HCT116 (cell line): ENCODE measurements around the gene ZBTB16. TPM values are rescaled to one million over a fixed set of nuclear protein-coding genes. Genes with fewer than 3 reads are reported as not detected.

ENCODE experiments used
- ATAC-seq: fragments of 200-7000 bp; cut with Tn5 transposase; 2 replicates; pipeline ENCODE4 v1.9.1; 2020; ENCODE audit warnings: mild to moderate bottlenecking, moderate library complexity
- BruUV-seq: library from RNA; stranded (reverse); fragments of 400-500 nt; replicated peaks from 2 replicates; lab custom pipeline; 2021; lab: Mats Ljungman, UMichigan
- CTCF ChIA-PET: fragments of 300-600 bp; sonication (Branson Sonifier 250); formaldehyde crosslinking; loops from one replicate; lab custom pipeline; 2021; ENCODE audit warnings: antibody characterized with exemption; lab: Charles Lee
- POLR2A ChIA-PET: fragments of 300-600, 350-600 bp; sonication (Branson Sonifier 250); formaldehyde crosslinking; loops from one replicate; lab custom pipeline; 2021; ENCODE audit warnings: antibody characterized with exemption; lab: Charles Lee
- RAD21 ChIA-PET, 2 experiments: fragments of 300-600 bp; sonication (Branson Sonifier 250); formaldehyde crosslinking; loops; one replicate each; lab custom pipeline; 2023; ENCODE audit warnings: low total read pairs in 2 of 2; ENCODE audit not compliant: uncharacterized antibody in 2 of 2, unreplicated experiment in 2 of 2, low non-redundant PET in 1 of 2; lab: Charles Lee
- DNase-seq: peaks from one replicate; pipeline ENCODE4 v3.0.0-alpha.2; 2010; ENCODE audit warnings: low read depth, low spot score
- H2AFZ ChIP-seq: fragments of 200-600 bp; shearing (Covaris generic), sonication (generic); 2 replicates; pipeline ENCODE4 v1.6.1; 2017; ENCODE audit warnings: low read depth, mixed run types, mixed read lengths, antibody characterized with exemption, low read length; ENCODE audit not compliant: poor library complexity, severe bottlenecking
- H3K27ac ChIP-seq: 2 replicates; pipeline ENCODE4 v1.5.1; 2012; ENCODE audit warnings: low read depth, low read length
- H3K27me3 ChIP-seq: fragments of 200-600 bp; sonication (generic); 2 replicates; pipeline ENCODE4 v1.6.1; 2016; ENCODE audit warnings: mixed run types, low read length, mixed read lengths; ENCODE audit not compliant: insufficient read depth
- H3K36me3 ChIP-seq, 2 experiments: fragments of 200-500 bp in 1 of 2; fragments of 200-600 bp in 1 of 2; sonication (Bioruptor generic) in 1 of 2; sonication (generic) in 1 of 2; 2 replicates each; pipeline versions ENCODE4 v1.5.1 to v1.6.1; 2014 to 2016; ENCODE audit warnings: low read length in 2 of 2, inconsistent platforms in 1 of 2, mixed read lengths in 1 of 2, mixed run types in 1 of 2; ENCODE audit not compliant: insufficient read depth in 2 of 2, control insufficient read depth in 1 of 2
- H3K4me1 ChIP-seq, 2 experiments: fragments of 200-600 bp in 1 of 2; sonication (generic) in 1 of 2; 2 replicates each; pipeline versions ENCODE4 v1.5.1 to v1.6.1; 2012 to 2017; ENCODE audit warnings: low read length in 2 of 2, inconsistent platforms in 1 of 2, mild to moderate bottlenecking in 1 of 2, mixed read lengths in 1 of 2, mixed run types in 1 of 2, moderate library complexity in 1 of 2; ENCODE audit not compliant: insufficient read depth in 2 of 2, control insufficient read depth in 1 of 2
- H3K4me2 ChIP-seq: fragments of 200-600 bp; sonication (generic); 2 replicates; pipeline ENCODE4 v1.6.1; 2017; ENCODE audit warnings: mixed run types, low read length, mixed read lengths
- H3K4me3 ChIP-seq, 2 experiments: fragments of 200-600 bp in 1 of 2; sonication (generic) in 1 of 2; replicated peaks in 1 of 2; 2 replicates each; pipeline ENCODE4 v1.5.1; 2011 to 2016; ENCODE audit warnings: low read length in 2 of 2, control low read depth in 1 of 2, low read depth in 1 of 2, mild to moderate bottlenecking in 1 of 2, mixed read lengths in 1 of 2, mixed run types in 1 of 2
- H3K79me2 ChIP-seq: fragments of 200-600 bp; sonication (generic); 2 replicates; pipeline ENCODE4 v1.6.1; 2017; ENCODE audit warnings: mild to moderate bottlenecking, mixed run types, low read length, moderate library complexity, mixed read lengths; ENCODE audit not compliant: insufficient read depth
- H3K9ac ChIP-seq: fragments of 200-600 bp; sonication (generic); 2 replicates; pipeline ENCODE4 v1.6.1; 2016; ENCODE audit warnings: low read length, mixed read lengths
- H3K9me2 ChIP-seq: fragments of 200-600 bp; sonication (generic), shearing (Covaris generic); 2 replicates; pipeline ENCODE4 v1.6.1; 2017; ENCODE audit warnings: mixed run types, mild to moderate bottlenecking, moderate library complexity; ENCODE audit not compliant: insufficient read depth
- H3K9me3 ChIP-seq, 2 experiments: fragments of 200-500 bp in 1 of 2; fragments of 200-600 bp in 1 of 2; sonication (Bioruptor generic) in 1 of 2; sonication (generic) in 1 of 2; 2 replicates each; pipeline ENCODE4 v1.6.1; 2014 to 2017; ENCODE audit warnings: low read length in 2 of 2, mixed read lengths in 2 of 2, inconsistent platforms in 1 of 2, low read depth in 1 of 2, mild to moderate bottlenecking in 1 of 2, mixed run types in 1 of 2, moderate library complexity in 1 of 2; ENCODE audit not compliant: control insufficient read depth in 1 of 2, insufficient read depth in 1 of 2
- H4K20me1 ChIP-seq: fragments of 200-600 bp; sonication (generic), shearing (Covaris generic); 2 replicates; pipeline ENCODE4 v1.6.1; 2017; ENCODE audit warnings: mixed run types, mild to moderate bottlenecking, moderate library complexity; ENCODE audit not compliant: insufficient read depth
- EGR1 ChIP-seq: IDR thresholded peaks from 2 replicates; pipeline ENCODE4 v1.6.1; 2012; ENCODE audit warnings: low read depth
- EZH2phosphoT487 ChIP-seq: fragments of 200-600 bp; IDR thresholded peaks from 2 replicates; pipeline ENCODE4 v1.6.1; 2018; ENCODE audit warnings: antibody characterized with exemption, borderline replicate concordance
- FOSL1 ChIP-seq: IDR thresholded peaks from 2 replicates; pipeline ENCODE4 v1.6.1; 2012; ENCODE audit warnings: low read depth
- POLR2A ChIP-seq: IDR thresholded peaks from 2 replicates; pipeline ENCODE4 v1.7.0; 2011; ENCODE audit warnings: borderline replicate concordance; ENCODE audit not compliant: insufficient read depth, insufficient read length; ENCODE audit errors: extremely low read depth
- SRF ChIP-seq: IDR thresholded peaks from 2 replicates; pipeline ENCODE4 v1.6.1; 2012; ENCODE audit warnings: low read depth
- YY1 ChIP-seq: IDR thresholded peaks from 2 replicates; pipeline ENCODE4 v1.6.1; 2011; ENCODE audit warnings: low read length, low read depth, moderate library complexity, mild to moderate bottlenecking; ENCODE audit not compliant: insufficient replicate concordance; ENCODE audit errors: extremely low read depth
- ZFX ChIP-seq: fragments of 450-650 bp; IDR thresholded peaks from 2 replicates; pipeline ENCODE4 v1.6.1; 2017
- ZNF274 ChIP-seq: fragments of 200-500 bp; sonication (Bioruptor generic); IDR thresholded peaks from 2 replicates; pipeline ENCODE4 v1.6.1; 2014; ENCODE audit warnings: mild to moderate bottlenecking, low read depth, low read length, inconsistent platforms
- intact Hi-C: fragments of 100-400 bp; cut with micrococcal nuclease; formaldehyde crosslinking; loops from 2 replicates; pipeline ENCODE4 v1.10.0; 2022
- total RNA-seq: library from RNA; stranded (reverse); gene quantifications from one replicate; pipeline ENCODE4 v1.2.1, GENCODE V29; 2021; ENCODE audit not compliant: unreplicated experiment
- TF ChIP-seq, protein P1 (sequence below): IDR thresholded peaks from 2 replicates; pipeline ENCODE4 v1.6.1; 2011; ENCODE audit warnings: mild to moderate bottlenecking, low read length, moderate library complexity; ENCODE audit not compliant: insufficient replicate concordance; ENCODE audit errors: extremely low read depth
- TF ChIP-seq, protein P2 (sequence below): IDR thresholded peaks from 2 replicates; pipeline ENCODE4 v1.6.1; 2012; ENCODE audit warnings: low read depth
- TF ChIP-seq, protein P3 (sequence below): IDR thresholded peaks from 2 replicates; pipeline ENCODE4 v1.6.1; 2012
- TF ChIP-seq, protein P4 (sequence below), 3 experiments: fragments of 200-600 bp in 1 of 3; sonication (generic) in 1 of 3; IDR thresholded peaks in 2 of 3; conservative IDR thresholded peaks in 1 of 3; 2 replicates each; pipeline ENCODE4 v1.5.1; 2012 to 2017; ENCODE audit warnings: low read depth in 2 of 3, low read length in 2 of 3, antibody characterized with exemption in 1 of 3, borderline replicate concordance in 1 of 3, control low read depth in 1 of 3, mild to moderate bottlenecking in 1 of 3, mixed read lengths in 1 of 3, mixed run types in 1 of 3, moderate library complexity in 1 of 3; ENCODE audit not compliant: insufficient read depth in 1 of 3

Gene ZBTB16
- total RNA-seq, 1 experiment from 2014 or later, result 0.30 TPM

GRCh38 chr11:114254571-114255146, 195.1 kb downstream of the ZBTB16 start (continued):
- TF ChIP-seq, protein P1, sequence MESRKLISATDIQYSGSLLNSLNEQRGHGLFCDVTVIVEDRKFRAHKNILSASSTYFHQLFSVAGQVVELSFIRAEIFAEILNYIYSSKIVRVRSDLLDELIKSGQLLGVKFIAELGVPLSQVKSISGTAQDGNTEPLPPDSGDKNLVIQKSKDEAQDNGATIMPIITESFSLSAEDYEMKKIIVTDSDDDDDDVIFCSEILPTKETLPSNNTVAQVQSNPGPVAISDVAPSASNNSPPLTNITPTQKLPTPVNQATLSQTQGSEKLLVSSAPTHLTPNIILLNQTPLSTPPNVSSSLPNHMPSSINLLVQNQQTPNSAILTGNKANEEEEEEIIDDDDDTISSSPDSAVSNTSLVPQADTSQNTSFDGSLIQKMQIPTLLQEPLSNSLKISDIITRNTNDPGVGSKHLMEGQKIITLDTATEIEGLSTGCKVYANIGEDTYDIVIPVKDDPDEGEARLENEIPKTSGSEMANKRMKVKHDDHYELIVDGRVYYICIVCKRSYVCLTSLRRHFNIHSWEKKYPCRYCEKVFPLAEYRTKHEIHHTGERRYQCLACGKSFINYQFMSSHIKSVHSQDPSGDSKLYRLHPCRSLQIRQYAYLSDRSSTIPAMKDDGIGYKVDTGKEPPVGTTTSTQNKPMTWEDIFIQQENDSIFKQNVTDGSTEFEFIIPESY, result no peak
- TF ChIP-seq, protein P2, sequence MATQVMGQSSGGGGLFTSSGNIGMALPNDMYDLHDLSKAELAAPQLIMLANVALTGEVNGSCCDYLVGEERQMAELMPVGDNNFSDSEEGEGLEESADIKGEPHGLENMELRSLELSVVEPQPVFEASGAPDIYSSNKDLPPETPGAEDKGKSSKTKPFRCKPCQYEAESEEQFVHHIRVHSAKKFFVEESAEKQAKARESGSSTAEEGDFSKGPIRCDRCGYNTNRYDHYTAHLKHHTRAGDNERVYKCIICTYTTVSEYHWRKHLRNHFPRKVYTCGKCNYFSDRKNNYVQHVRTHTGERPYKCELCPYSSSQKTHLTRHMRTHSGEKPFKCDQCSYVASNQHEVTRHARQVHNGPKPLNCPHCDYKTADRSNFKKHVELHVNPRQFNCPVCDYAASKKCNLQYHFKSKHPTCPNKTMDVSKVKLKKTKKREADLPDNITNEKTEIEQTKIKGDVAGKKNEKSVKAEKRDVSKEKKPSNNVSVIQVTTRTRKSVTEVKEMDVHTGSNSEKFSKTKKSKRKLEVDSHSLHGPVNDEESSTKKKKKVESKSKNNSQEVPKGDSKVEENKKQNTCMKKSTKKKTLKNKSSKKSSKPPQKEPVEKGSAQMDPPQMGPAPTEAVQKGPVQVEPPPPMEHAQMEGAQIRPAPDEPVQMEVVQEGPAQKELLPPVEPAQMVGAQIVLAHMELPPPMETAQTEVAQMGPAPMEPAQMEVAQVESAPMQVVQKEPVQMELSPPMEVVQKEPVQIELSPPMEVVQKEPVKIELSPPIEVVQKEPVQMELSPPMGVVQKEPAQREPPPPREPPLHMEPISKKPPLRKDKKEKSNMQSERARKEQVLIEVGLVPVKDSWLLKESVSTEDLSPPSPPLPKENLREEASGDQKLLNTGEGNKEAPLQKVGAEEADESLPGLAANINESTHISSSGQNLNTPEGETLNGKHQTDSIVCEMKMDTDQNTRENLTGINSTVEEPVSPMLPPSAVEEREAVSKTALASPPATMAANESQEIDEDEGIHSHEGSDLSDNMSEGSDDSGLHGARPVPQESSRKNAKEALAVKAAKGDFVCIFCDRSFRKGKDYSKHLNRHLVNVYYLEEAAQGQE, result no peak
- TF ChIP-seq POLR2A, result no peak
- TF ChIP-seq ZNF274, result no peak

- no peaks in the 10 kb centered on the region for H3K79me2 ChIP-seq
- no peaks in the 10 kb centered on the region for H3K9me2 ChIP-seq
- no peak overlapping the region for H3K4me2 ChIP-seq
- ATAC-seq (no peak), DNase-seq (no peak)
- TF ChIP-seq, protein P3, sequence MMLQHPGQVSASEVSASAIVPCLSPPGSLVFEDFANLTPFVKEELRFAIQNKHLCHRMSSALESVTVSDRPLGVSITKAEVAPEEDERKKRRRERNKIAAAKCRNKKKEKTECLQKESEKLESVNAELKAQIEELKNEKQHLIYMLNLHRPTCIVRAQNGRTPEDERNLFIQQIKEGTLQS, result no peak
- TF ChIP-seq EGR1 (no peak), ZFX (no peak), SRF (no peak), EZH2phosphoT487 (no peak), YY1 (no peak), FOSL1 (no peak)
- TF ChIP-seq, protein P4, sequence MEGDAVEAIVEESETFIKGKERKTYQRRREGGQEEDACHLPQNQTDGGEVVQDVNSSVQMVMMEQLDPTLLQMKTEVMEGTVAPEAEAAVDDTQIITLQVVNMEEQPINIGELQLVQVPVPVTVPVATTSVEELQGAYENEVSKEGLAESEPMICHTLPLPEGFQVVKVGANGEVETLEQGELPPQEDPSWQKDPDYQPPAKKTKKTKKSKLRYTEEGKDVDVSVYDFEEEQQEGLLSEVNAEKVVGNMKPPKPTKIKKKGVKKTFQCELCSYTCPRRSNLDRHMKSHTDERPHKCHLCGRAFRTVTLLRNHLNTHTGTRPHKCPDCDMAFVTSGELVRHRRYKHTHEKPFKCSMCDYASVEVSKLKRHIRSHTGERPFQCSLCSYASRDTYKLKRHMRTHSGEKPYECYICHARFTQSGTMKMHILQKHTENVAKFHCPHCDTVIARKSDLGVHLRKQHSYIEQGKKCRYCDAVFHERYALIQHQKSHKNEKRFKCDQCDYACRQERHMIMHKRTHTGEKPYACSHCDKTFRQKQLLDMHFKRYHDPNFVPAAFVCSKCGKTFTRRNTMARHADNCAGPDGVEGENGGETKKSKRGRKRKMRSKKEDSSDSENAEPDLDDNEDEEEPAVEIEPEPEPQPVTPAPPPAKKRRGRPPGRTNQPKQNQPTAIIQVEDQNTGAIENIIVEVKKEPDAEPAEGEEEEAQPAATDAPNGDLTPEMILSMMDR (IDR thresholded peaks at IDR 0.05 in 2 of 3, conservative IDR thresholded peaks at IDR 0.05 in 1 of 3; ENCODE audit: borderline replicate concordance in 1 of 3, insufficient read depth in 1 of 3, low read depth in 2 of 3, low read length in 2 of 3), result no peak
- H2AFZ ChIP-seq, result no peak overlapping the region
- no peaks in the 10 kb centered on the region for H4K20me1 ChIP-seq
- no TSS peak for BruUV-seq
- H3K27ac ChIP-seq, result no peak overlapping the region
- RAD21 ChIA-PET, result no interaction called here
- H3K9me3 ChIP-seq, result no peaks in the 10 kb centered on the region
- H3K27me3 ChIP-seq, result peaks cover 5% of the 10 kb centered on the region; the same call in 1 of the 2 replicates
- no peaks in the 10 kb centered on the region for H3K36me3 ChIP-seq
- intact Hi-C loops, result no loop called here
- H3K9ac ChIP-seq, result no peak overlapping the region
- POLR2A ChIA-PET, result no interaction called here
- CTCF ChIA-PET, result no interaction called here
- H3K4me1 ChIP-seq, result no peaks in the 10 kb centered on the region
- no peak overlapping the region for H3K4me3 ChIP-seq
Measured at GRCh38 chr11:114255289-114255688, 195.8 kb downstream of the ZBTB16 start.
